HepG2 (cell line): Measurements from ENCODE around the gene CD37. TPM values are rescaled to one million over a fixed set of nuclear protein-coding genes. Genes with fewer than 3 reads are reported as not detected.

ENCODE experiments used
- ATAC-seq: fragments of 200-7000 bp; cut with Tn5 transposase; 3 replicates; pipeline ENCODE4 v1.9.1; 2020; ENCODE audit warnings: mild to moderate bottlenecking, moderate library complexity
- BruUV-seq: library from RNA; stranded (reverse); fragments of 400-500 nt; replicated peaks from 2 replicates; lab custom pipeline; 2021; lab: Mats Ljungman, UMichigan
- CTCF ChIA-PET: fragments of 300-600 bp; formaldehyde crosslinking; extraction: SDS; loops from one replicate; lab custom pipeline; 2021; ENCODE audit warnings: low total read pairs, inconsistent platforms, low intra/inter-chr PET ratio; lab: Yijun Ruan, JAX
- POLR2A ChIA-PET: fragments of 350-600 bp; sonication (Branson Sonifier 250); formaldehyde crosslinking; loops from one replicate; lab custom pipeline; 2020; ENCODE audit warnings: antibody characterized with exemption, inconsistent platforms; lab: Yijun Ruan, JAX
- DNase-seq: peaks from one replicate; pipeline ENCODE4 v3.0.0-alpha.2; 2015; ENCODE audit warnings: low spot score
- FAIRE-seq: peaks from 3 replicates; lab custom pipeline; 2011; peaks lifted over from hg19 to GRCh38; lab: Jason Lieb, UNC
- H2AFZ ChIP-seq: one replicate; pipeline ENCODE4 v1.6.1; 2011; ENCODE audit warnings: low read length, inconsistent platforms
- H3K27ac ChIP-seq: fragments of 300-600 bp; 3 replicates; pipeline ENCODE4 v1.8.0; 2011; ENCODE audit warnings: mixed run types, mild to moderate bottlenecking, mixed read lengths, low read length, inconsistent platforms; ENCODE audit not compliant: insufficient read depth; ENCODE audit errors: extremely low read length
- H3K27me3 ChIP-seq, 2 experiments: fragments of 200-600 bp in 1 of 2; 2 replicates in 1 of 2; 3 replicates in 1 of 2; pipeline versions ENCODE4 v1.6.0 to v1.8.0; 2011; ENCODE audit warnings: low read length in 2 of 2, mild to moderate bottlenecking in 2 of 2, moderate library complexity in 2 of 2, inconsistent platforms in 1 of 2; ENCODE audit not compliant: insufficient read depth in 2 of 2, control insufficient read depth in 1 of 2
- H3K36me3 ChIP-seq, 2 experiments: fragments of 200-600 bp in 1 of 2; replicated peaks in 1 of 2; 2 replicates in 1 of 2; 3 replicates in 1 of 2; pipeline versions ENCODE4 v1.5.1 to v1.8.0; 2011; ENCODE audit warnings: low read length in 2 of 2, inconsistent platforms in 1 of 2; ENCODE audit not compliant: insufficient read depth in 2 of 2, control insufficient read depth in 1 of 2
- H3K4me1 ChIP-seq: 2 replicates; pipeline ENCODE4 v1.5.1; 2012; ENCODE audit warnings: low read length, inconsistent platforms; ENCODE audit not compliant: insufficient read depth
- H3K4me2 ChIP-seq: 2 replicates; pipeline ENCODE4 v1.6.0; 2011; ENCODE audit warnings: low read depth, low read length, inconsistent platforms
- H3K4me3 ChIP-seq, 3 experiments: fragments of 200-600 bp in 1 of 3; sonication (generic), shearing (Covaris generic) in 1 of 3; replicated peaks in 1 of 3; 2 replicates each; pipeline ENCODE4 v1.5.1; 2011 to 2016; ENCODE audit warnings: low read length in 3 of 3, inconsistent platforms in 2 of 3, low read depth in 2 of 3, mild to moderate bottlenecking in 2 of 3, control low read depth in 1 of 3, mixed read lengths in 1 of 3; ENCODE audit not compliant: insufficient read depth in 1 of 3
- H3K79me2 ChIP-seq: one replicate; pipeline ENCODE4 v1.6.1; 2011; ENCODE audit warnings: low read length, inconsistent platforms; ENCODE audit not compliant: insufficient read depth
- H3K9ac ChIP-seq: 2 replicates; pipeline ENCODE4 v1.6.0; 2011; ENCODE audit warnings: mild to moderate bottlenecking, low read depth, low read length, inconsistent platforms; ENCODE audit not compliant: insufficient read depth
- H3K9me3 ChIP-seq: 2 replicates; pipeline ENCODE4 v1.5.1; 2012; ENCODE audit warnings: mild to moderate bottlenecking, low read length
- H4K20me1 ChIP-seq: 2 replicates; pipeline ENCODE4 v1.6.0; 2011; ENCODE audit warnings: inconsistent platforms, mild to moderate bottlenecking, low read length, moderate library complexity; ENCODE audit not compliant: insufficient read depth
- GRHL1 ChIP-seq: sonication (generic); formaldehyde crosslinking; conservative IDR thresholded peaks from 2 replicates; pipeline ENCODE4 v1.8.0; 2022; ENCODE audit warnings: missing genetic modification reagents
- IRF2 ChIP-seq: IDR thresholded peaks from 2 replicates; pipeline ENCODE4 v1.6.1; 2018; ENCODE audit warnings: missing genetic modification reagents, missing compliant biosample characterization
- NR0B2 ChIP-seq: sonication (generic); formaldehyde crosslinking; IDR thresholded peaks from 2 replicates; pipeline ENCODE4 v1.4.0; 2020; ENCODE audit warnings: mild to moderate bottlenecking, missing genetic modification reagents
- NR2F6 ChIP-seq, 2 experiments: IDR thresholded peaks; 2 replicates each; pipeline ENCODE4 v1.6.1; 2016; ENCODE audit warnings: antibody characterized with exemption in 1 of 2, mild to moderate bottlenecking in 1 of 2
- RFX5 ChIP-seq: IDR thresholded peaks from 2 replicates; pipeline ENCODE4 v1.6.1; 2011; ENCODE audit warnings: low read depth, low read length, improper control_type of control experiment
- SMC3 ChIP-seq: IDR thresholded peaks from 2 replicates; pipeline ENCODE4 v1.6.1; 2011; ENCODE audit warnings: low read length, improper control_type of control experiment
- SMYD3 ChIP-seq: sonication (generic); formaldehyde crosslinking; IDR thresholded peaks from 2 replicates; pipeline ENCODE4 v1.8.1; 2023; ENCODE audit warnings: mild to moderate bottlenecking, missing genetic modification reagents
- TOPORS ChIP-seq: sonication (generic); formaldehyde crosslinking; IDR thresholded peaks from 2 replicates; pipeline ENCODE4 v1.8.0; 2023; ENCODE audit warnings: mild to moderate bottlenecking, missing genetic modification reagents
- USF2 ChIP-seq, 2 experiments: sonication (generic) in 1 of 2; formaldehyde crosslinking in 1 of 2; IDR thresholded peaks; 2 replicates each; pipeline versions ENCODE4 v1.5.1 to v1.6.1; 2011 to 2020; ENCODE audit warnings: borderline replicate concordance in 1 of 2, low read depth in 1 of 2, low read length in 1 of 2, mild to moderate bottlenecking in 1 of 2, missing genetic modification reagents in 1 of 2, moderate library complexity in 1 of 2
- ZBTB33 ChIP-seq: sonication (generic); formaldehyde crosslinking; IDR thresholded peaks from 2 replicates; pipeline ENCODE4 v1.4.0; 2020; ENCODE audit warnings: missing genetic modification reagents
- ZBTB8A ChIP-seq: sonication (generic); formaldehyde crosslinking; IDR thresholded peaks from 2 replicates; pipeline ENCODE4 v1.4.0; 2020; ENCODE audit warnings: mild to moderate bottlenecking, low read depth, missing genetic modification reagents, borderline replicate concordance
- ZFY ChIP-seq: sonication (generic); formaldehyde crosslinking; IDR thresholded peaks from 2 replicates; pipeline ENCODE4 v1.4.0; 2020; ENCODE audit warnings: missing genetic modification reagents
- ZHX1 ChIP-seq: sonication (generic); formaldehyde crosslinking; IDR thresholded peaks from 2 replicates; pipeline ENCODE4 v1.8.1; 2022; ENCODE audit warnings: low read depth, mild to moderate bottlenecking, missing genetic modification reagents
- ZNF143 ChIP-seq: sonication (generic); formaldehyde crosslinking; IDR thresholded peaks from 2 replicates; pipeline ENCODE4 v1.4.0; 2020; ENCODE audit warnings: missing genetic modification reagents
- ZNF274 ChIP-seq: sonication (generic); formaldehyde crosslinking; IDR thresholded peaks from 2 replicates; pipeline ENCODE4 v1.5.1; 2020; ENCODE audit warnings: mild to moderate bottlenecking, missing genetic modification reagents
- ZNF619 ChIP-seq: sonication (generic); formaldehyde crosslinking; IDR thresholded peaks from 2 replicates; pipeline ENCODE4 v1.4.0; 2020; ENCODE audit warnings: mild to moderate bottlenecking, missing genetic modification reagents
- WGBS: methylation state at CpG from one replicate; pipeline ENCODE4 v1.1.6; 2017; ENCODE audit warnings: low lambda C conversion rate; 5-methylcytosine and 5-hydroxymethylcytosine counted together
- in situ Hi-C: cut with HindIII; loops from 2 replicates; pipeline ENCODE4 v1.10.0; 2017; ENCODE audit warnings: low pct_unique_long_range_greater_than_20kb; ENCODE audit not compliant: extremely low pct_ligation_motif_present
- intact Hi-C: fragments of 100-400 bp; cut with micrococcal nuclease; formaldehyde crosslinking; loops from one replicate; pipeline ENCODE4 v1.10.0; 2022; ENCODE audit not compliant: unreplicated experiment
- polyA plus RNA-seq, 8 experiments: library from polyadenylated mRNA; depleted of rRNA in 3 of 8; stranded (reverse) in 7 of 8; unstranded in 1 of 8; fragments of >200 nt; fragmentation: Illumina TruSeq in 4 of 8; extraction: Trizol in 4 of 8; gene quantifications; 2 replicates each; pipeline versions ENCODE4 v1.2.1 to v1.2.3, GENCODE V29; 2011 to 2016; ENCODE audit warnings: low read depth in 4 of 8, missing spikeins in 1 of 8, mixed read lengths in 1 of 8; ENCODE audit not compliant: insufficient read depth in 1 of 8
- total RNA-seq, 5 experiments: library from RNA; depleted of rRNA; stranded (reverse); fragments of >200 nt; fragmentation: Illumina TruSeq; extraction: Trizol; gene quantifications; 2 replicates each; pipeline ENCODE4 v1.2.3, GENCODE V29; 2016; ENCODE audit warnings: low read depth in 1 of 5

Gene CD37
- total and polyA plus RNA-seq, 2 of the 13 experiments (the other 11 are each of a cell fraction or from before 2014, with no cell fraction given), result not detected

GRCh38 chr19:49382639-49383038 lies 47.4 kb downstream of the CD37 start:
- no peak overlapping the region for H3K9ac ChIP-seq
- in situ Hi-C loops (no loop called here), intact Hi-C loops (no loop called here)
- ChIA-PET CTCF (no interaction called here), POLR2A (no interaction called here)
- no peak overlapping the region for H3K4me2 ChIP-seq
- ATAC-seq, result no peak
- BruUV-seq, result no TSS peak
- H3K4me3 ChIP-seq, result no peak overlapping the region
- no peaks in the 10 kb centered on the region for H3K79me2 ChIP-seq
- H3K27me3 ChIP-seq, result no peaks in the 10 kb centered on the region; a peak in 2 of 5 replicates
- H3K9me3 ChIP-seq, result no peaks in the 10 kb centered on the region
- H4K20me1 ChIP-seq, result no peaks in the 10 kb centered on the region
- H3K4me1 ChIP-seq, result no peaks in the 10 kb centered on the region
- no peak for DNase-seq
- FAIRE-seq, result no peak
- H3K27ac ChIP-seq, result no peak overlapping the region
- H3K36me3 ChIP-seq, result no peaks in the 10 kb centered on the region
- 26% methylated on average over 5 of the region's 5 CpGs for WGBS
- no peak overlapping the region for H2AFZ ChIP-seq
- no peak for TF ChIP-seq ZBTB8A
- TF ChIP-seq ZHX1 (CRISPR knock-in tag), result no peak
- no peak for TF ChIP-seq USF2 (IDR thresholded peaks at IDR 0.05; ENCODE audit: low read depth, low read length)
- no peak for TF ChIP-seq USF2 (CRISPR knock-in tag; IDR thresholded peaks at IDR 0.05; ENCODE audit: borderline replicate concordance)
- TF ChIP-seq ZNF619 (CRISPR knock-in tag), result no peak
- no peak for TF ChIP-seq IRF2 (CRISPR knock-in tag)
- no peak for TF ChIP-seq ZNF274
- no peak for TF ChIP-seq ZBTB33 (CRISPR knock-in tag)
- TF ChIP-seq ZFY, result no peak
- no peak for TF ChIP-seq GRHL1 (CRISPR knock-in tag)
- TF ChIP-seq TOPORS (CRISPR knock-in tag), result no peak
- no peak for TF ChIP-seq ZNF143 (CRISPR knock-in tag)
- TF ChIP-seq SMC3, result no peak
- TF ChIP-seq SMYD3 (CRISPR knock-in tag), result no peak
- no peak for TF ChIP-seq NR2F6 (IDR thresholded peaks at IDR 0.05)
- TF ChIP-seq NR2F6 (CRISPR knock-in tag; IDR thresholded peaks at IDR 0.05), result no peak
- no peak for TF ChIP-seq RFX5
- TF ChIP-seq NR0B2 (CRISPR knock-in tag), result no peak
